Stomach (tissue), 9 donors: ENCODE measurements around the gene MYPOP. TPM values are rescaled to one million over a fixed set of nuclear protein-coding genes. Genes with fewer than 3 reads are reported as not detected.

ENCODE experiments used
- DNase-seq, 2 donors: peaks; one replicate each; pipeline versions ENCODE4 v3.0.0 to v3.0.0-alpha.2; 2013 to 2019
- H3K27ac ChIP-seq, 5 donors: fragments of 200-600 bp in 4 of 5; sonication (generic) in 4 of 5; one replicate each; pipeline ENCODE4 v1.5.1; 2013 to 2019; ENCODE audit warnings: mild to moderate bottlenecking in 1 of 5, moderate library complexity in 1 of 5
- H3K27me3 ChIP-seq, 3 donors: fragments of 200-600 bp; sonication (generic); one replicate each; pipeline ENCODE4 v1.5.1; 2017 to 2019; ENCODE audit warnings: mixed run types in 1 of 3
- H3K36me3 ChIP-seq, 4 donors: fragments of 200-600 bp; sonication (generic); 1 replicate in 3 of 4; 2 replicates in 1 of 4; pipeline ENCODE4 v1.5.1; 2016 to 2019
- H3K4me1 ChIP-seq, 4 donors: fragments of 200-600 bp; sonication (generic); one replicate each; pipeline ENCODE4 v1.5.1; 2016 to 2019
- H3K4me3 ChIP-seq, 4 donors: fragments of 200-600 bp; sonication (generic) in 3 of 4; one replicate each; pipeline ENCODE4 v1.5.1; 2016 to 2019; ENCODE audit warnings: mild to moderate bottlenecking in 1 of 4
- H3K9me3 ChIP-seq, 4 donors: fragments of 200-600 bp; sonication (generic); one replicate each; pipeline ENCODE4 v1.5.1; 2016 to 2019
- EP300 ChIP-seq: sonication (generic); formaldehyde crosslinking; IDR thresholded peaks from one replicate; pipeline ENCODE4 v1.6.1; 2017; ENCODE audit warnings: antibody characterized with exemption
- POLR2A ChIP-seq, 4 donors: fragments of 450-650 bp; IDR thresholded peaks; one replicate each; pipeline ENCODE4 v1.6.1; 2016; ENCODE audit warnings: antibody characterized with exemption in 4 of 4, control low read depth in 2 of 4, mild to moderate bottlenecking in 1 of 4, moderate library complexity in 1 of 4
- POLR2AphosphoS5 ChIP-seq, 3 donors: sonication (generic); formaldehyde crosslinking; IDR thresholded peaks; one replicate each; pipeline ENCODE4 v1.6.1; 2016; ENCODE audit warnings: antibody characterized with exemption in 3 of 3
- WGBS, 5 donors: extraction: QIAGEN DNeasy Blood & Tissue Kit in 3 of 5; methylation state at CpG; one replicate each; pipeline versions ENCODE4 v1.1.5 to v1.1.7; 2013 to 2018; 5-methylcytosine and 5-hydroxymethylcytosine counted together
- intact Hi-C: fragments of 100-400 bp; cut with DNase I; formaldehyde crosslinking; loops from one replicate; pipeline ENCODE4 v1.15.1; 2023; ENCODE audit warnings: low total_unique reads
- polyA plus RNA-seq, 3 donors: library from polyadenylated mRNA; stranded (reverse); fragments of 200-250 nt; gene quantifications; one replicate each; pipeline ENCODE4 v1.2.3, GENCODE V29; 2013
- total RNA-seq, 5 donors: library from RNA; depleted of rRNA; stranded (reverse); fragments of >200 nt; gene quantifications; one replicate each; pipeline versions ENCODE4 v1.1.0 to v1.2.3, GENCODE V29; 2014 to 2016
- TF ChIP-seq, protein P1 (sequence below), 7 experiments: fragments of 450-650 bp in 4 of 7; fragments of 200-600 bp in 3 of 7; sonication (generic) in 3 of 7; IDR thresholded peaks; one replicate each; pipeline ENCODE4 v1.5.1; 2016 to 2019; ENCODE audit warnings: antibody characterized with exemption in 7 of 7, control low read depth in 2 of 7, mild to moderate bottlenecking in 1 of 7
- donor health status: healthy with polysubstance abuse.
- donor health status: Bipolar disorder and iron deficiency.
- donor health status: healthy.

Gene MYPOP
- total and polyA plus RNA-seq, 8 donors: 0.58 to 12.2 (median 4.6) TPM

DNA sequence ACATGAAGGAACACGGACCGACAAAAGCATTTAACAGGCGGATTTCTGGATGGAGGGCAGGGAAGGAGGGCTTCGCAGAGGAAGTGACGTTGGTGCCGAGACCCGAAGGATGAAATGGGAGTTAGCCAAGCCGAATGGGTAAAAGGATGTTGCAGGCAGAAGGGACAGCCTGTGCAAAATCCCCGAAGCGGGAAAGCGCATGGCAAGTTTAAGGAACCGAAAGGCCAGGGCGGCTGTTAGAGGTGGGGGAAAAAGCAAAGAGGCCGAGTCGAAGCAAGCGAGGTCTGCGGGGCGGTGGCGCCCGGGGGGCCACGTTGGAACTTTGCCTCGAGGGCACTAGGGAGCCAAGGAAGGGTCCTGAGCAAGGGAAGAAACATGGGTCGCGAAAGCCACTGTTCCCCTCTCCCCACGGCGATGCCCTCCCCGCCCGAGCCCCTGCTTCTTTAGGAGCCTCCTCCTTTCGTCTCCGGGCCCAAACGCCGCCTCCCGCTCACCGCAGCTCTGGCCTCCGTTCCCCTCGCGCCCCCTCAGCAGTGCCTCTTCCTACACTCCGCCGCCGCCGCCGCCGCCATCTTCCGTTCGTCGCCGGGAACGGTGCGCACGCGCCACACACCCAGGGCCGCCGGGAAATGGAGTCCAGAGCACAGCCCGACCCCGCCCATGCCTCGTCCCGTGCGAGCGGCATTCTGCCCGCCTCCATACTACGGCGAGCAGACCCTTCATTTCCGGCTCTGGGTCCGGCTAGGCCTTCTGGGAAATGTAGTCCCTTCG, 39.7 kb downstream of the MYPOP start, which contains the start of gene SYMPK:
Gene SYMPK (minus strand): TSS at position 584 of the 771 bp plus-strand sequence. CDS start 8,652 bp downstream, outside the sequence.
- Histone ChIP-seq H3K36me3 (peaks cover 15 to 33% (median 24%) of the 10 kb centered on the region in 4 donors), H3K9me3 (no peaks in the 10 kb centered on the region), H3K27me3 (peaks cover 0 to 34% (median 9%) of the 10 kb centered on the region in 3 donors), H3K4me3 (peak within 1 kb of the TSS; percentile 75 to 97 (median 90)), H3K4me1 (peaks cover 24 to 43% (median 34%) of the 10 kb centered on the region in 4 donors), H3K27ac (peak within 1 kb of the TSS; percentile 92 to 96 (median 93))
- WGBS, 5 donors: 0 to 1% (median 1%) methylated on average over 42 to 65 of the region's 65 CpGs
- peak; percentile 99 to 100 for DNase-seq
- TF ChIP-seq, protein P1, sequence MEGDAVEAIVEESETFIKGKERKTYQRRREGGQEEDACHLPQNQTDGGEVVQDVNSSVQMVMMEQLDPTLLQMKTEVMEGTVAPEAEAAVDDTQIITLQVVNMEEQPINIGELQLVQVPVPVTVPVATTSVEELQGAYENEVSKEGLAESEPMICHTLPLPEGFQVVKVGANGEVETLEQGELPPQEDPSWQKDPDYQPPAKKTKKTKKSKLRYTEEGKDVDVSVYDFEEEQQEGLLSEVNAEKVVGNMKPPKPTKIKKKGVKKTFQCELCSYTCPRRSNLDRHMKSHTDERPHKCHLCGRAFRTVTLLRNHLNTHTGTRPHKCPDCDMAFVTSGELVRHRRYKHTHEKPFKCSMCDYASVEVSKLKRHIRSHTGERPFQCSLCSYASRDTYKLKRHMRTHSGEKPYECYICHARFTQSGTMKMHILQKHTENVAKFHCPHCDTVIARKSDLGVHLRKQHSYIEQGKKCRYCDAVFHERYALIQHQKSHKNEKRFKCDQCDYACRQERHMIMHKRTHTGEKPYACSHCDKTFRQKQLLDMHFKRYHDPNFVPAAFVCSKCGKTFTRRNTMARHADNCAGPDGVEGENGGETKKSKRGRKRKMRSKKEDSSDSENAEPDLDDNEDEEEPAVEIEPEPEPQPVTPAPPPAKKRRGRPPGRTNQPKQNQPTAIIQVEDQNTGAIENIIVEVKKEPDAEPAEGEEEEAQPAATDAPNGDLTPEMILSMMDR (IDR thresholded peaks at IDR 0.05): peak in 1 of 7 experiments; percentile 11
- TF ChIP-seq POLR2AphosphoS5 (IDR thresholded peaks at IDR 0.05): peak; percentile 68 to 96 (median 88)
- no peak for TF ChIP-seq POLR2A (IDR thresholded peaks at IDR 0.05)
- intact Hi-C loops: no loop called here

DNA sequence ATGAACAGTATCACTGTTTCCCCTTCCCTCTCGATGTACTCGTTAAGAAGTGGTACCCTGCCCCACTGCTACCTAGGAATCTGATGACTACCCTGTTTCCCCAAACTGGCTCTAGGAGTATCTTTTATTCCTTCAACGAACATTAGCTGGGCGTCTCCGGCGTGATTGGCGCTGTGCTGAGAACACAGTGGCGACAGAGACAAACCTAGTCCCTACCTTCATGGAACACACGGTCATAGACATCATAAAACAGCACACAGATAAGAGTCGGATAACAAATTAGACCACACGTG, 40.2 kb downstream of the MYPOP start:
- Histone ChIP-seq H3K27ac (peak overlapping the region; percentile 91 to 96 (median 93)), H3K9me3 (no peaks in the 10 kb centered on the region), H3K4me3 (peak overlapping the region; percentile 75 to 97 (median 90)), H3K27me3 (peaks cover 0 to 34% (median 9%) of the 10 kb centered on the region in 3 donors), H3K36me3 (peaks cover 15 to 33% (median 24%) of the 10 kb centered on the region in 4 donors), H3K4me1 (peaks cover 24 to 40% (median 33%) of the 10 kb centered on the region in 4 donors)
- no peak for TF ChIP-seq POLR2AphosphoS5 (IDR thresholded peaks at IDR 0.05)
- no peak for DNase-seq
- 0 to 1% (median 1%) methylated on average over 11 of the region's 11 CpGs for WGBS, 5 donors
- intact Hi-C loops: no loop called here

DNA sequence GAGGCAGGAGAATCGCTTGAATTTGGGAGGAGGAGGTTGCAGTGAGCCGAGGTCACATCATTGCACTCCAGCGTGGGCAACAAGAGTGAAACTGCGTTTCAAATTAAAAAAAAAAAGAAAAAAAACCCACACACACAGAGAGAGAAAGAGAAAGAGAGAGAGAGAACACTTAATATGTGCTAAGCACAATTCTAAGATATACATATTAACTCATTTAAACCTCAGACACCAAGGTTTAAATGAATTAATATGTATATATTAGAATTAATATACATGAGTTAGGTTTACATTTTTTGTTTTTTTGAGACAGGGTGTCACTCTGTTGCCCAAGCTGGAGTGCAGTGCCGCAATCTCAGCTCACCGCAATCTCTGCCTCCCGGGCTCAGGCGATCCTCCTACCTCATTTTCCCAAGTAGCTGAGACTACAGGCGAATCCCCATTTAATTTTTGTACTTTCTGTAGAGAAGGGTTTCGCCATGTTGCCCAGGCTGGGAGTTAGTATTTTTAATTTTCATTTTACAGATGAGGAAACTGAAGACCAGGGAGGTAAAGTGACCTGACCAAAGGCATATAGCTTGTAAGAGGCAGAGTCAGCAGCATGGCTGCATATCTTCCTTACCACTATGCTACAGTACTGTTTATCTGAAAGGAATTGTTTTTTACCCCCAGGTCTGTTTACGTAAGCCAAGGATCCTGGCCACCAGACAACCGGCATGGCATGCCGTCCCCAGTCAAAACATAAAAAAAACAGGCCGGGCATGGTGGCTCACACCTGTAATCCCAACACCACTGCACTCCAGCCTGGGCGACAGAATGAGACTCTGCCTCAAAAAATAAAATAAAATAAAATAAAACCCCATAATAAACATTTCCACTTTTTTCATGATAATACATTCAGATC, 41.8 kb downstream of the MYPOP start:
- Histone ChIP-seq H3K36me3 (peaks cover 15 to 47% (median 37%) of the 10 kb centered on the region in 4 donors), H3K27me3 (peaks cover 0 to 22% (median 9%) of the 10 kb centered on the region in 3 donors), H3K27ac (peak overlapping the region in 1 of 5 donors; percentile 96), H3K4me1 (peaks cover 24 to 40% (median 33%) of the 10 kb centered on the region in 4 donors), H3K9me3 (no peaks in the 10 kb centered on the region), H3K4me3 (peak overlapping the region in 1 of 4 donors; percentile 97)
- no peak for DNase-seq
- WGBS, 5 donors: 70 to 82% (median 76%) methylated on average over 15 of the region's 15 CpGs
- intact Hi-C loops: no loop called here
- no peak for TF ChIP-seq EP300
- no peak for TF ChIP-seq POLR2A (IDR thresholded peaks at IDR 0.05)
- no peak for TF ChIP-seq POLR2AphosphoS5 (IDR thresholded peaks at IDR 0.05)
- TF ChIP-seq, protein P1 (IDR thresholded peaks at IDR 0.05): no peak

DNA sequence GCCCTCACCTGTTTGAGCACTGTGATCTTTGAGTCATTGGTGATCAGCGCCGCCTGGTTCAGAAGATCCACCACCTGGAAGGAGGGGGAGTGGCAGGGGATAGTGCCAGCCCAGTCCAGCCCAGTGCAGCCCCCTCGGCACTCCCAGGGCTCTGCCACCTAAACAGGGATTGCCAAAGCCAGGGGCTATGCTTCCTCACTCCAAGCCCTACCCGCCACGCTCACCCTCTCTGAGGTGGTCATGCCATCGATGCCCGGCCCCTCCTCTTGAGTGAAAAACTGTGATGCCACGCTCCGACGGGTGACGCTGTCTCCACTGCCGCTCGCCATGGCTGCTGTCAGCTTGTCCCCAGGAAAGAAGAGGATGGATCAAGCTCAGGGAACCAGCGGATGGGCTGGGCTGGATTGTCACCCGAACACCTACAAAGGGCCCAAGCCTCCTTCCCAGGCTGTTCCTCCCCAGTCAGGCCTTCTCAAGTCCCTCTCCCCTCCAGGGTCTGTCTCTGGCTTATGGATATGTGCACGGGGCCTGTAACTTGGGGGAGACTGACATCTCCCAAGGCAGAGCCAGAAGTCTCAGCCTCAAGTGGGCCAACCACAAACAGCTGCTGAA, 48.1 kb downstream of the MYPOP start:
- H3K4me1 ChIP-seq: no peaks in the 10 kb centered on the region
- H3K9me3 ChIP-seq: no peaks in the 10 kb centered on the region
- intact Hi-C loops: no loop called here
- TF ChIP-seq, protein P1 (IDR thresholded peaks at IDR 0.05): no peak
- no peak for TF ChIP-seq POLR2A (IDR thresholded peaks at IDR 0.05)
- no peak for TF ChIP-seq POLR2AphosphoS5 (IDR thresholded peaks at IDR 0.05)
- TF ChIP-seq EP300: no peak
- DNase-seq: no peak
- H3K27ac ChIP-seq: no peak overlapping the region
- H3K36me3 ChIP-seq: peaks cover 52 to 91% (median 90%) of the 10 kb centered on the region in 4 donors
- 89 to 97% (median 95%) methylated on average over 15 to 16 of the region's 16 CpGs for WGBS, 5 donors
- H3K4me3 ChIP-seq: no peak overlapping the region
- no peaks in the 10 kb centered on the region for H3K27me3 ChIP-seq
